HG02763 (cell line): ENCODE results near the gene CTH.
A peak's percentile ranks its signal among the peaks of the same experiment; 100 is the strongest.
"Not testable (repeated sequence)": the region's sequence is repeated elsewhere in the genome, so short reads cannot be mapped to it uniquely, and the experiment has no call there.

Experiments used
- ATAC-seq: cut with Tn5 transposase; IDR thresholded peaks from one replicate; pipeline ENCODE4 v1.9.1; 2021; ENCODE audit warnings: mild to moderate bottlenecking, moderate library complexity; ENCODE audit not compliant: unreplicated experiment

CTH gene

GRCh38 chr1:70410604-70411359 is at the start of gene CTH:
CTH (plus strand) TSS chr1:70411268; CDS start chr1:70411416, 148 bp downstream.
- peak; percentile 99 for ATAC-seq

GRCh38 chr1:70361727-70362398 is 49.2 kb upstream of the CTH start:
- ATAC-seq: no peak

GRCh38 chr1:70364439-70364838 is 46.6 kb upstream of the CTH start:
- ATAC-seq: no peak

- not testable (repeated sequence) for ATAC-seq
These were observed 44.6 kb upstream of the CTH start for GRCh38 chr1:70366425-70366952.

- not testable (repeated sequence) for ATAC-seq
These were observed 44.1 kb upstream of the CTH start for GRCh38 chr1:70366997-70367396.

- ATAC-seq: not testable (repeated sequence)
These were observed 43.7 kb upstream of the CTH start for GRCh38 chr1:70367397-70367796.

- ATAC-seq: not testable (repeated sequence)
These were observed 39.5 kb upstream of the CTH start for GRCh38 chr1:70371586-70371985.

- no peak for ATAC-seq
These were observed 38.6 kb upstream of the CTH start for GRCh38 chr1:70372426-70372825.

- ATAC-seq: not testable (repeated sequence)
These were observed 37.5 kb upstream of the CTH start for GRCh38 chr1:70373580-70373979.

- no peak for ATAC-seq
These were observed 34.9 kb upstream of the CTH start for GRCh38 chr1:70376196-70376595.

GRCh38 chr1:70382682-70383081 is 28.4 kb upstream of the CTH start:
- ATAC-seq: peak; percentile 73

GRCh38 chr1:70383483-70383882 is 27.6 kb upstream of the CTH start:
- ATAC-seq: no peak

GRCh38 chr1:70384542-70384941 is 26.5 kb upstream of the CTH start:
- ATAC-seq: no peak

- ATAC-seq: no peak
These were observed 25.6 kb upstream of the CTH start for GRCh38 chr1:70385477-70385876.

GRCh38 chr1:70386121-70386520 is 24.9 kb upstream of the CTH start:
- no peak for ATAC-seq

- ATAC-seq: no peak
These were observed 23.6 kb upstream of the CTH start for GRCh38 chr1:70387507-70387906.

- no peak for ATAC-seq
These were observed 18.4 kb upstream of the CTH start for GRCh38 chr1:70392626-70393025.

GRCh38 chr1:70396607-70397006 is 14.5 kb upstream of the CTH start:
- ATAC-seq: no peak

- ATAC-seq: no peak
These were observed 14.1 kb upstream of the CTH start for GRCh38 chr1:70397013-70397412.

GRCh38 chr1:70400335-70400734 is 10.7 kb upstream of the CTH start:
- ATAC-seq: no peak

GRCh38 chr1:70401974-70402373 is 9.1 kb upstream of the CTH start:
- ATAC-seq: no peak

- ATAC-seq: no peak
These were observed 7.3 kb upstream of the CTH start for GRCh38 chr1:70403759-70404158.
